ENCODE data around the gene ZNF853. TPM values are rescaled to one million over a fixed set of nuclear protein-coding genes. Genes with fewer than 3 reads are reported as not detected.

Gene ZNF853
- total and polyA plus RNA-seq, 2 experiments from 2014 or later = 8.0 to 9.8 TPM

- TF ChIP-seq CTCF (IDR thresholded peaks at IDR 0.05; ENCODE audit: poor library complexity) (no peak), EZH2phosphoT487 (IDR thresholded peaks at IDR 0.05; ENCODE audit: low read depth, severe bottlenecking, unreplicated experiment) (no peak), EZH2 (IDR thresholded peaks at IDR 0.05; ENCODE audit: borderline replicate concordance) (no peak)
- no peak overlapping the region for H3K27ac ChIP-seq
- H4K20me1 ChIP-seq (ENCODE audit: insufficient read depth, poor library complexity, severe bottlenecking) = peaks cover 6% of the 10 kb centered on the region
- no peaks in the 10 kb centered on the region for H3K27me3 ChIP-seq
- no peaks in the 10 kb centered on the region for H3K9me2 ChIP-seq (replicated peaks; ENCODE audit: insufficient read depth)
- no peak for DNase-seq (ENCODE audit: low spot score)
- peaks cover 40% of the 10 kb centered on the region for H3K79me2 ChIP-seq
- H3K4me3 ChIP-seq = no peak overlapping the region
- no peak overlapping the region for H2AFZ ChIP-seq
- H3K4me1 ChIP-seq (ENCODE audit: insufficient read depth) = peaks cover 7% of the 10 kb centered on the region
- no peak overlapping the region for H3K4me2 ChIP-seq
- 94% methylated on average over 11 of the region's 11 CpGs for WGBS (ENCODE audit: low lambda C conversion rate, missing lambda C conversion rate)
- H3K9me3 ChIP-seq (ENCODE audit: low read depth) = no peaks in the 10 kb centered on the region
- H3K36me3 ChIP-seq (replicated peaks; ENCODE audit: insufficient read depth, low read depth) = no peaks in the 10 kb centered on the region
Measured at GRCh38 chr7:6639627-6640026, 24.2 kb downstream of the ZNF853 start.

- Histone ChIP-seq H4K20me1 (ENCODE audit: insufficient read depth, poor library complexity, severe bottlenecking) (peaks cover 6% of the 10 kb centered on the region), H3K36me3 (replicated peaks; ENCODE audit: insufficient read depth, low read depth) (no peaks in the 10 kb centered on the region), H3K79me2 (peaks cover 40% of the 10 kb centered on the region), H3K4me1 (ENCODE audit: insufficient read depth) (peaks cover 7% of the 10 kb centered on the region), H3K9me2 (replicated peaks; ENCODE audit: insufficient read depth) (no peaks in the 10 kb centered on the region), H3K4me2 (no peak overlapping the region), H3K27ac (no peak overlapping the region), H3K27me3 (no peaks in the 10 kb centered on the region), H3K9me3 (ENCODE audit: low read depth) (no peaks in the 10 kb centered on the region), H2AFZ (no peak overlapping the region), H3K4me3 (no peak overlapping the region)
- no peak for DNase-seq (ENCODE audit: low spot score)
- TF ChIP-seq EZH2phosphoT487 (IDR thresholded peaks at IDR 0.05; ENCODE audit: low read depth, severe bottlenecking, unreplicated experiment) (no peak), EZH2 (IDR thresholded peaks at IDR 0.05; ENCODE audit: borderline replicate concordance) (no peak), CTCF (IDR thresholded peaks at IDR 0.05; ENCODE audit: poor library complexity) (no peak)
- 65% methylated on average over 11 of the region's 11 CpGs for whole genome bisulfite sequencing (ENCODE audit: low lambda C conversion rate, missing lambda C conversion rate)
Measured at GRCh38 chr7:6640246-6640721, 24.9 kb downstream of the ZNF853 start.

- TF ChIP-seq CTCF (IDR thresholded peaks at IDR 0.05; ENCODE audit: poor library complexity) (no peak), EZH2phosphoT487 (IDR thresholded peaks at IDR 0.05; ENCODE audit: low read depth, severe bottlenecking, unreplicated experiment) (no peak), EZH2 (IDR thresholded peaks at IDR 0.05; ENCODE audit: borderline replicate concordance) (no peak)
- DNase-seq (ENCODE audit: low spot score) = no peak
- WGBS (ENCODE audit: low lambda C conversion rate, missing lambda C conversion rate) = 95% methylated on average over 15 of the region's 15 CpGs
- H3K79me2 ChIP-seq = peaks cover 38% of the 10 kb centered on the region
- H4K20me1 ChIP-seq (ENCODE audit: insufficient read depth, poor library complexity, severe bottlenecking) = peaks cover 6% of the 10 kb centered on the region
- H3K27me3 ChIP-seq = no peaks in the 10 kb centered on the region
- no peaks in the 10 kb centered on the region for H3K9me3 ChIP-seq (ENCODE audit: low read depth)
- H3K27ac ChIP-seq = no peak overlapping the region
- H3K36me3 ChIP-seq (replicated peaks; ENCODE audit: insufficient read depth, low read depth) = no peaks in the 10 kb centered on the region
- peaks cover 7% of the 10 kb centered on the region for H3K4me1 ChIP-seq (ENCODE audit: insufficient read depth)
- no peak overlapping the region for H2AFZ ChIP-seq
- H3K4me3 ChIP-seq = no peak overlapping the region
- H3K9me2 ChIP-seq (replicated peaks; ENCODE audit: insufficient read depth) = no peaks in the 10 kb centered on the region
- no peak overlapping the region for H3K4me2 ChIP-seq
Measured at GRCh38 chr7:6641305-6642035, 26.1 kb downstream of the ZNF853 start.

All from hepatocyte (in vitro differentiated cells).